C1 segment of cervical spinal cord (tissue), 14 donors: ENCODE measurements around the gene RFFL.

ENCODE experiments used
- DNase-seq, 14 donors: peaks; one replicate each; lab custom pipeline; 2025; lab: John Stamatoyannopoulos, UW

The RFFL gene

GRCh38 chr17:35082073-35082657, 18.7 kb upstream of the RFFL start:
- peak in 1 of 14 donors; percentile 22 for DNase-seq

- no peak for DNase-seq
These were observed 18.1 kb upstream of the RFFL start for GRCh38 chr17:35081638-35082037.

GRCh38 chr17:35080536-35080935, 17.0 kb upstream of the RFFL start:
- no peak for DNase-seq

- DNase-seq, result peak in 1 of 14 donors; percentile 8
These were observed 16.3 kb upstream of the RFFL start for GRCh38 chr17:35079547-35080423.

GRCh38 chr17:35076874-35077273, 13.4 kb upstream of the RFFL start:
- no peak for DNase-seq

GRCh38 chr17:35074711-35075707, 11.5 kb upstream of the RFFL start:
- peak in 2 of 14 donors; percentile 13 to 50 for DNase-seq

GRCh38 chr17:35073991-35074627, 10.6 kb upstream of the RFFL start:
- no peak for DNase-seq

- no peak for DNase-seq
These were observed 9.8 kb upstream of the RFFL start for GRCh38 chr17:35073183-35073790.

- DNase-seq, result no peak
These were observed 5.8 kb upstream of the RFFL start for GRCh38 chr17:35069311-35069710.

GRCh38 chr17:35068249-35068648, 4.7 kb upstream of the RFFL start:
- DNase-seq, result no peak

- DNase-seq, result no peak
These were observed 2.4 kb upstream of the RFFL start for GRCh38 chr17:35065880-35066279.

GRCh38 chr17:35064516-35065215, 1.2 kb upstream of the RFFL start:
- no peak for DNase-seq

GRCh38 chr17:35062308-35062707, 1.2 kb downstream of the RFFL start:
- no peak for DNase-seq

GRCh38 chr17:35057332-35057915, 6.1 kb downstream of the RFFL start:
- DNase-seq, result no peak

GRCh38 chr17:35056013-35056412, 7.5 kb downstream of the RFFL start:
- DNase-seq, result no peak

GRCh38 chr17:35053204-35053603, 10.3 kb downstream of the RFFL start:
- no peak for DNase-seq

GRCh38 chr17:35052780-35053179, 10.7 kb downstream of the RFFL start:
- no peak for DNase-seq

GRCh38 chr17:35052241-35052610, 11.3 kb downstream of the RFFL start:
- DNase-seq, result no peak

- DNase-seq, result no peak
These were observed 11.8 kb downstream of the RFFL start for GRCh38 chr17:35051579-35052240.
